GM12873 (cell line): Measurements from ENCODE around the gene PNPLA6.

Experiments
- CTCF ChIP-seq: IDR thresholded peaks from 2 replicates; pipeline ENCODE4 v1.5.1; 2012; ENCODE audit warnings: low read depth, mild to moderate bottlenecking, moderate library complexity, low read length, control low read depth; ENCODE audit not compliant: insufficient read depth; ENCODE audit errors: missing control alignments

Gene PNPLA6

DNA sequence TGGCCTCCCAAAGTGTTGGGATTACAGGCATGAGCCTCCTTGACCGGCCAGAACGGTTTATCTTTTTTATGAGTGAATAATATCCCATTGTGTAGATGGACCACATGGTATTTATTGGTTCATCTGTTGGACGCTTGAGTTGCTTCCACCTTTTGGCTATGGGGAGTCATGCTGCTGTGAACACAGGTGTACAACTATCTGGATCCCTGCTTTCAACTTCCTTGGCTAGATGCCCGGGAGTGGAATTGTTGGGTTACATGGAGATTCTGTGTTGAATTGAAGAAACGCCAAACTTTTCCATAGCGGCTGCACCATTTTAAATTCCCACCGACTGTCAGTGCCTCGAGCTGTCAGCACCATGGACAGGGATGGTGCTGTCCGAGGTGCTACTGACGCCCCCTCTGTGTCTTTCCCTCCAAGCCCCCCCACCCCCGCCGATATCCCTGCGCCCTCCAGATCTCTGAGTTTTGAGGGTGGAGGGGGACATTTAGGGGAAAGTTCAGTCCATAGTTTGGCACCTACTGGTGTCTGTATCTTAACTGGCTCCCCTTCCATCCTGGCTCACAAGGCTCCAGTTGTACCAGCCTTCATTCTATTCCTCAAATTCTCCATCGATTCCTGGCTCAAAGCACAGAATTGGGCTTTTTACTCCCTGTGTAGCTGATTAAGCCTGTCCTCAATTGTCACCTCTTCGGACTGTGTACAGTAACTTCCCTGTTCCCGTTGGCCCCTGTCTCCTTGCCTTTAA lies 27.3 kb downstream of the PNPLA6 start:
- TF ChIP-seq CTCF = no peak

- no peak for TF ChIP-seq CTCF
Observed at GRCh38 chr19:7564866-7565265, 29.3 kb downstream of the PNPLA6 start.

DNA sequence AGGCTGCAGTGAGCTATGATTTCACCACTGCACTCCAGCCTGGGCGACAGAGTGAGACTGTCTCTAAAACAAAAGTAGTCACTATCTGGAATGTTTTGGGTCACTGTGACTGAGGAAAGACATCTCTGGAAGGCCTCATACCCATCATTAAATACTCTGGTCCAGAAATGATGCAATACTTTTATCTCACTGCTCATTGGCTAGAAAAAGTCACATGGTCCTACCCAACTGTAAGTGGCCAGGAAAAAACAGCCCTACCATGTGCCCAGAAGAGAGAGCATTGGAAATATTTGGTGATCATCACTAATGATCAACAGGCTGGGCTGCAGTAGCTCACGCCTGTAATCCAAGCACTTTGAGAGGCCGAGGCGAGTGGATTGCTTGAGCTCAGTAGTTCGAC lies 29.8 kb downstream of the PNPLA6 start:
- no peak for TF ChIP-seq CTCF

DNA sequence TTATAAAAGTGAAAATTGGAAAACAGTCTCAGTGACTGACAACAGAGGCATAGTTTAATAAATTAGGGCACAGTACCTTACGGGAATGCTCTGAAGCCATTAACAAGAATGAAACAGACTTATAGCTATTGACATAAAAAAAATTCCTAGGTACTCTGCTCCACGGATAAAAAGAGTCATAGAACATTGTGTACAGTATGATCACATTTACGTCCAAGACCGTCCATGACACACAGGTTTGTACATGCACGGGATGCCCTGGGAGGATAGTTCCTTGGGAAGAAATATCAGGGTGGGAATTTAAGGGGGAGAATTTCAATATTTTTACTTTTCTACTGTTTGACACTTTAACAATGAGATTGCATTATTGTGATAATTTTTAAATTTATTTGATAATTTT lies 35.2 kb downstream of the PNPLA6 start:
- TF ChIP-seq CTCF = no peak

- TF ChIP-seq CTCF = no peak
Observed at GRCh38 chr19:7575434-7576040, 40.0 kb downstream of the PNPLA6 start.

- TF ChIP-seq CTCF = no peak
Observed at GRCh38 chr19:7578127-7578526, 42.6 kb downstream of the PNPLA6 start.

DNA sequence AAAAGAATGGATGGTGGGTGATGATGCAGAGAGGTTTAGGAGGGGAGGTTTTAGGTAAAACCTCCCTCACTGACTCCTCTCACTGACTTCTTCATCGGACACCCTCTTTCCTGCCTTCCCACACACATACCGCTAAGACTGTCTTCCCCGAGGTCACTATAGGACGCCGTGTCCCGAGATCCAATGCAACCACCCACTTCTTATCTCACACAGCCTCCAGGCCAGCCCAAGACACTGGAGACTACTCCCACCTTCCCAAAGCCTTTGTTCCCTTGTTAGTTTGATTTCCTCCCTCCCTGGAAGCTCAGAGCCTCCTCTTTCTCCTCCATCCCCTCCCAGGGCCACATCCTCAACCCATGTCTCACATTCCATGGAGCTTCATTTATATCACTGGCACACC lies 43.7 kb downstream of the PNPLA6 start:
- TF ChIP-seq CTCF = no peak
